NCI-H2107 (cell line): Measurements from ENCODE around the gene NUDT15.
"Not testable (repeated sequence)": the region's sequence is repeated elsewhere in the genome, so short reads cannot be mapped to it uniquely, and the experiment has no call there.

Experiments used
- DNase-seq: peaks from one replicate; lab custom pipeline; 2025; lab: John Stamatoyannopoulos, UW

NUDT15 gene

GRCh38 chr13:48037346-48038173, at the start of gene NUDT15:
Gene NUDT15 (plus strand): TSS chr13:48037726. CDS start chr13:48037747, 21 bp downstream.
- DNase-seq: peak; percentile 90

GRCh38 chr13:47990427-47990826, 47.1 kb upstream of the NUDT15 start:
- DNase-seq: no peak

DNA sequence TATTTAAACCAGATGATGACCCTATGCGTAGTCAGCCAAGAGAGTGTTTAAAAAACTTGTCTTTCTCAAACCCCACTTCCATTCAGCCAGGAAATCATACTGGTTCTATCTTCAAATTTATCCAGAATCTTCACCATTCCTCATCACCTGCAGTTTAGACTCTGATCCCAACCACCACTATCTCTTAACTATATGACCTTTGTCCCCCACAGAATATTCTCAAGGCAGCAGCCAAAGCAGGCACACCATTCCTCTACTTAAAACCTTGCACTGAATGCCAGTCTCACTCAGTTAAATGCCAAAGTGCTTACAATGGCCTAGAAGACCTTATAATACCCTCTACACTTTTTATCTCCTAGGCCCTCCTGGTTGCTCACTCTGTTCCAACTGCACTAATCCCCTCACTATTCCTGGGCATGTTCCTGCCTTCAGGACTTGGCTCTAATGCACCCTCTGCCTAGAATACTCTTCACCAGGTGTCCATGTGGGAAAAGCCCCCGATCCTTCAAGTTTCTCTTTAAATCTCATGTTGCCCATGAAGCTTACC, 46.5 kb upstream of the NUDT15 start:
- no peak for DNase-seq

DNA sequence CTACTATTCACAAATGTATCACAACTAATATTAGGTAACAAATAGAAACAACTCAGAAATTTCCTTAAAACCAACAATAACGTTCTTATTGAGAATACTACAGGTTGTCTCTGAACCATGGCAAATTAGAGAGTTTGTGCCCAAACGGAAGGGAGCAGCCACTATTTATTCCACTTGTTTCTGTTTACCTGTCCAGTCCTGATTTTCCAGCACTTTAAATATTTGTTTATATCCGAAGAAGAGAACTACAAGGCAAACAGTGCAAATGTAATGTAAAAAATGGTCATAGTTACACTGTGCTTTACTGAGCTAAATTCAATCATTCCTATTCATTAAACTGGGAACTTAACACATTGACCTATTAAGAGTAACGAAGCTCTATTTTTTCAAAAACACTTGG, 45.7 kb upstream of the NUDT15 start:
- no peak for DNase-seq

DNA sequence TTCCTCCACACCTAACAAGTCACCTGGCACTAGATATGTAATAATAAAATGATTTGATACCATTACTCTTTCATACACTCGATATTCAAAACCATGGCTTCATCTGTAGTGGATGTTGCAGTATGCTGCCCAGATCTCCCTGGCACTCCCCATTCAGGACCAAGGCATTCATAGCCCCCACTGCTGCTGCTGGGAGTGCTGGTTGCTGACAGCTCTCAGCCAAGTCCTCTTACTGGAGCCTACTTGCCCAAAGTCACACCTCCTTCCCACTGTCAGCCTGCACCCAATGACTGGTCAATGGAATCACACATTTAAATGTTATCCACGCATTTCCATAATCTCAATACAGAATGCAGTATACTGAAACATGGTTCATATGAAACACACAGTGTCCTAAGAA, 40.1 kb upstream of the NUDT15 start:
- DNase-seq: no peak

- no peak for DNase-seq
Observed at GRCh38 chr13:47999973-48000372, 37.6 kb upstream of the NUDT15 start.

- no peak for DNase-seq
Observed at GRCh38 chr13:48000559-48001113, 36.9 kb upstream of the NUDT15 start.

DNA sequence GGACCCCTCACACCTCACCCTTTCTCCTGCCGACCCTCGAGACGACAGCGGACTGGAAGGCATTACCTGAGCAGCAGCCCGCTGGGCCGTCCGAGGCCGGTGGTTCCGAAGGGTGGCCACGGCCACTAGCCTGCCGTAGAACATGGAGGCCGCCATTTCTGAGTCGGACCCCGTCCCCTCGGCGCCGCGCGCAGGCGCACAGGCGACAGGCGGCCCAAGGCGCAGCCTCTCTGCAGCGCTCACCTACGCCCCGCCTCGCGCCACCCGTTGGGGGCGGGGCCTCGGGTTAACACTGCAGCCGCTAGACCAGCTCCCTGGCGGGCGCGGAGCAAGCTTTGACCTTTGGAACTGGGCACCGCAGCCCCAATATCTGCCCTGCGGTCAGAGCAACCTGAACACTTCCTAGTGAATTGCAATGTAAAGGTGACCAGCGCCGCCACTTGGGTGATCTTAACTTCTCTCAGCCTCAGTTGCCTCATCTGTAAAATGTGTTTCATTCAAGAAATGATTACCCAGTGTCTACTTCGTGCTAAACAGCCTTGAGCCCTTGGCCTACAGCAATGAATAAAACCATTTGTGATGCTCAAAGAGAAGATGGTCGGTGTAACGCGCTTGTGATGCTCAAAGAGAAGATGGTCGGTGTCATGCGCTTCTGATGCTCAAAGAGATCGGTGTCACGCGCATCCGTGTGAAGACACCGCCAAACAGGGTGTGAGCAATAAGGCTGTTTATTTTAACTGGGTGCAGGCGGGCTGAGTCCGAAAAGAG, 36.2 kb upstream of the NUDT15 start, which contains the start of gene SUCLA2:
SUCLA2 (minus strand) TSS at position 160 of the 768 bp plus-strand sequence; CDS start at position 156, 4 bp downstream.
- DNase-seq: peak; percentile 61

GRCh38 chr13:48001999-48002398, 35.5 kb upstream of the NUDT15 start:
- DNase-seq: not testable (repeated sequence)

GRCh38 chr13:48004201-48004600, 33.3 kb upstream of the NUDT15 start:
- no peak for DNase-seq

GRCh38 chr13:48006396-48006795, 31.1 kb upstream of the NUDT15 start:
- DNase-seq: no peak

DNA sequence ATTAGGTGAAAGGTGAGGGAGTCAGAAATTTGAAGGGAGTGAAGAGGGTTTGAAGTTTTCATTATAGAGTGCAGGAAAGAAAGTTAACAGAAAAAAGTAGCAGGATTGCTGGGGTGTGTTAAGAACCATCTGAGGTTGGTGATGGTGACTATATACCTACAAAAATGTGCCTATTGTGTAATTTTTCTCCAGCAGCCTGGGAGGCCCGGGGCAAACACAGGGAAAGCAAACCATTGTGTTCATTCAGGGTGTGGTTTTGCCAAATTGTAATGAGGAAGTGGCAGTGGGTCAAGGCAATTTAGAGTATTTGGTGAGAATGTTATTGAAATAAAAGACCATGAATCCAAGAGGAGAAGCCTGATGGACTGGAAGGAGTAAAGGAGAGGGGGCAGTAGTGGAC, 28.2 kb upstream of the NUDT15 start:
- no peak for DNase-seq

- DNase-seq: no peak
Observed at GRCh38 chr13:48010698-48011097, 26.8 kb upstream of the NUDT15 start.

DNA sequence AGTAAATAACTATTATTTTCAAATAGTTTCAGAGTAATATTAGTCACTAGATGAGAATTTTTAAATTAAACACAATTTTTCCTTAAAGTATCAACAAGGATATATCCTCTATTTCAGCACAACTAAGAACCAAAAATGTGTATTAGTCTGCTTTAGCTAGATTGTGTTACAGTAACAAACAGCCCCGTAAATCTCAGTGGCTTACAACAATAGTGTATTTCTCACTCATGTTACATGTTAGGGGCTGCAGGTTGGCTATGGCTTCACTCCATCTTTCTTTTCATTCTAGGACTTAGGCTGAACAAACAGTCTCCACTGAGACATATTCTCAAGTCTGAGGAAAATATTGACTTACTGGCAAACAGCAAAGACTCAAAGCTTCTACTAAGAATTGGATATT, 24.9 kb upstream of the NUDT15 start:
- DNase-seq: no peak

- no peak for DNase-seq
Observed at GRCh38 chr13:48014359-48014758, 23.2 kb upstream of the NUDT15 start.

DNA sequence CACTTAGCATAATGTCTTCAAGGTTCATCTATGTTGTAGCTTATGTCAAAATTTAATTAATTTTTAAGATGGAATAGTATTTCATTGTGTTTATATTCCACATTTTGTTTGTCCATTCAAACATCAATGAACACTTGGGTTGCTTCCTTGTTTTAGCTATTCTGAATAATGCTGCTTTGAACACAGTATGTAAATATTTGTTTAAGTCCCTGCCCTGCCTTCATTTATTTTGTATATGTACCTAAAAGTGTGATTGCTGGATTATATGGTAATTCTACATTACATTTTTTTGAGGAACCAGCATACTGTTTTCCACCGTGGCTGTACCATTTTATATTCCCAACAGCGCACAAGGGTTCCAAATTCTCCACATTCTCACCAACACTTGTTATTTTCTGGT, 18.9 kb upstream of the NUDT15 start:
- no peak for DNase-seq

GRCh38 chr13:48019796-48020195, 17.7 kb upstream of the NUDT15 start:
- no peak for DNase-seq

- no peak for DNase-seq
Observed at GRCh38 chr13:48028066-48028465, 9.5 kb upstream of the NUDT15 start.

DNA sequence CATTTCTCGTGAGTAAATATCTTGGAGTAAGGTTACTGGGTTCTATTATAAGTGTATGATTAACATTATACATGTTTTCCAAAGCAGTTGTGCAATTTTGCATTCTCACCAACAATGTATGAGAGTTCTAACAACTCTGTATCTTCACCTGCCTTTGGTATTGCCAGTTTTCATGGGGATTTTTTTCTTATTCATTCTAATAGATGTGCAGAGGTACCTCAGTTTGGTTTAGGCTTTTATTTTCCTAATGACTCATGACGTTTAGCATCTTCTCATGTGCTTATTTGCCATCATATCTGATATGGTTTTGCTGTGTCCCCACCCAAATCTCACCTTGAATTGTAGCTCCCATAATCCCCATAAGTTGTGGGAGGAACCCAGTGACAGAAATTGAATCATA, 7.7 kb upstream of the NUDT15 start:
- DNase-seq: no peak

DNA sequence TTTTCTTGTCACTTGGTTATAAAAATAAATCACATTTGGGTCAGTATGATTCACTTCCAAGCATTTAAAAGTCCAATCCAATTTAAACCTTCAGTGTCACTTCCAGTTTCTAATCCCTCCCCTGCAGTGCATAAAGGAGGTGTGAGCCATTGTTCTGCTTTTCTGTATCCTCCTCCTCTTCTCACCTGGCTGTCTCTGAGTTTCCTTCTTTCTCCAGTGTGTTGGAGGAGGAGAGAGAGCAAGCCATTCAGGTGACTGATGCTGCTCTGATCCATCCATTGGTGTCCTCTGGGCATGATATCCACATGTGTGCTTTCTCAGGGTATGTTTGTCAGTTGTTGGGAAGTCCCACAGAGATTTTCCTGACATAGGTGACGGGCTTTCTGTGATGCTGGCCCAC, 1.2 kb downstream of the NUDT15 start:
- no peak for DNase-seq

DNA sequence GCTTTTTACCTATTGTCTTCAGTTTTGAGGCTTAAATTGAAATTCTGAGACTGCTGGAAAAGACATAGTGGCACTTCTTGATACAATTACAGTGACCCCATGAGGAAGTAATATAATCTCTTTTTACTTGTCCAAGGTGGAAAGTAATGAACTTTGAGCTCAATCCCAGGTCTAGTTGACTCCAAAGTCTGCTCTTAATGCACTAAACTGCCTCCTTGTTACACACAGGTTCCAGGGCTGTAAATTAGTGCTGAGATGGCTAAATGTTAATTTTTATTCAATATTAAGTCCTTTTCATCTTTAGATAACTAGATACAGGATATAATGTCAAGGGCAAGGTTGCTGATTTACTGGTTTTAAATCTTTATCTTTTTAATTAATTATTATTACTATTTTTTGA, 2.5 kb downstream of the NUDT15 start:
- DNase-seq: no peak

DNA sequence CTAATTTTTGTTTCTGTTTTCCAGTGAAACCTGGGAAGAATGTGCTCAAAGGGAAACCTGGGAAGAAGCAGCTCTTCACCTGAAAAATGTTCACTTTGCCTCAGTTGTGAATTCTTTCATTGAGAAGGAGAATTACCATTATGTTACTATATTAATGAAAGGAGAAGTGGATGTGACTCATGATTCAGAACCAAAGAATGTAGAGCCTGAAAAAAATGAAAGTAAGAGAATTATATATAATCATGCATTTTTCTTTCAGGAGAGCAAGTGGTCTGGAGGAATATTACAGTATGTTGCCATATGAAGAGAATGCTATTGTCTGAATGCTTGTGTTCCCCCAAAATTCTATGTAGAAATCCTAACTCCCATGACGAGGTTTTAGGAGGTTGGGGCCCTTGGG, 3.4 kb downstream of the NUDT15 start:
- no peak for DNase-seq

DNA sequence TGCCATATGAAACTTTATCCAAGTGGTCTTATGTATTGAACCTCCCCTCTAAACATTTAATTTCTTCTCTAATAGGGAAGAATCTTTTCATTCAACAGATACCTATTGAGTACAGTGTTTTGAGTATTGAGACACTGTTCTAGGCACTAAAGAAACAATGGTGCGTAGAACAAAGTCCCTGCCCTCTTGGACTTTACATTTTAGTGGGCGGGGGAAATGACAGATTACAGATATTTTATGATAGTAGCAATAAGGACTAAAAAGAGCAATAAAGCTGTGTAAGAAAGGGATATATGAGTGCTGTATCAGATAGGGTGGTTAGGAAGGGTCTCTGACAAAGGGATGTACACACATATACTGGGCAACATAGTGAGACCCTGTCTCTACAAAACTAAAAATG, 5.4 kb downstream of the NUDT15 start:
- no peak for DNase-seq
